SK-N-SH treated with all-trans-retinoic acid at 6 μM for 48 hours (cell line): ENCODE results near the gene FCER1G.

Experiments
- ATAC-seq: fragments of 200-7000 bp; cut with Tn5 transposase; 3 replicates; pipeline ENCODE4 v1.9.1; 2020; ENCODE audit warnings: mild to moderate bottlenecking, moderate library complexity
- BACH2 ChIP-seq: fragments of 250-450 bp; sonication (Bioruptor Pico); IDR thresholded peaks from 2 replicates; pipeline ENCODE4 v1.9.0; 2021; ENCODE audit warnings: mild to moderate bottlenecking, borderline replicate concordance
- CREB5 ChIP-seq: fragments of 250-450 bp; sonication (Bioruptor Pico); IDR thresholded peaks from 2 replicates; pipeline ENCODE4 v1.5.1; 2020; ENCODE audit warnings: low read depth, mild to moderate bottlenecking, moderate library complexity
- CSDC2 ChIP-seq: fragments of 250-450 bp; sonication (Bioruptor Pico); IDR thresholded peaks from 2 replicates; pipeline ENCODE4 v1.5.0; 2020; ENCODE audit warnings: mild to moderate bottlenecking, moderate library complexity
- CSRNP3 ChIP-seq: fragments of 250-450 bp; sonication (Bioruptor Pico); IDR thresholded peaks from 2 replicates; pipeline ENCODE4 v1.5.1; 2021; ENCODE audit warnings: mild to moderate bottlenecking, moderate library complexity
- ESRRG ChIP-seq: fragments of 250-450 bp; sonication (Bioruptor Pico); IDR thresholded peaks from 2 replicates; pipeline ENCODE4 v1.6.1; 2021; ENCODE audit warnings: mild to moderate bottlenecking
- GLIS3 ChIP-seq: fragments of 250-450 bp; sonication (Bioruptor Pico); IDR thresholded peaks from 2 replicates; pipeline ENCODE4 v1.5.0; 2020; ENCODE audit warnings: mild to moderate bottlenecking, moderate library complexity
- ISL1 ChIP-seq: fragments of 250-450 bp; sonication (Bioruptor Pico); IDR thresholded peaks from 2 replicates; pipeline ENCODE4 v2.1.2; 2022; ENCODE audit warnings: mild to moderate bottlenecking, moderate library complexity
- PATZ1 ChIP-seq: fragments of 250-450 bp; sonication (Bioruptor Pico); IDR thresholded peaks from 2 replicates; pipeline ENCODE4 v1.8.0; 2020; ENCODE audit warnings: mild to moderate bottlenecking, moderate library complexity, borderline replicate concordance
- POU6F1 ChIP-seq: fragments of 250-450 bp; sonication (Bioruptor Pico); IDR thresholded peaks from 2 replicates; pipeline ENCODE4 v1.8.0; 2021; ENCODE audit warnings: low read depth, mild to moderate bottlenecking, moderate library complexity, borderline replicate concordance
- RARB ChIP-seq: fragments of 250-450 bp; sonication (Bioruptor Pico); IDR thresholded peaks from 2 replicates; pipeline ENCODE4 v1.8.0; 2021; ENCODE audit warnings: mild to moderate bottlenecking, moderate library complexity
- SNAI2 ChIP-seq: fragments of 250-450 bp; sonication (Bioruptor Pico); IDR thresholded peaks from 2 replicates; pipeline ENCODE4 v1.5.0; 2020; ENCODE audit warnings: mild to moderate bottlenecking, moderate library complexity
- TCF4 ChIP-seq: fragments of 250-450 bp; sonication (Bioruptor Pico); IDR thresholded peaks from 2 replicates; pipeline ENCODE4 v1.8.0; 2021; ENCODE audit warnings: mild to moderate bottlenecking, moderate library complexity, borderline replicate concordance
- TOX ChIP-seq: fragments of 250-450 bp; sonication (Bioruptor Pico); IDR thresholded peaks from 2 replicates; pipeline ENCODE4 v1.8.0; 2021; ENCODE audit warnings: mild to moderate bottlenecking, moderate library complexity, borderline replicate concordance
- TSHZ2 ChIP-seq: fragments of 250-450 bp; sonication (Bioruptor Pico); IDR thresholded peaks from 2 replicates; pipeline ENCODE4 v1.5.0; 2020; ENCODE audit warnings: mild to moderate bottlenecking, moderate library complexity
- ZC3H10 ChIP-seq: fragments of 250-450 bp; sonication (Bioruptor Pico); IDR thresholded peaks from 2 replicates; pipeline ENCODE4 v1.5.1; 2021; ENCODE audit warnings: mild to moderate bottlenecking, moderate library complexity
- ZFP3 ChIP-seq: fragments of 250-450 bp; sonication (Bioruptor Pico); IDR thresholded peaks from 2 replicates; pipeline ENCODE4 v1.5.0; 2020; ENCODE audit warnings: mild to moderate bottlenecking, moderate library complexity
- ZFP30 ChIP-seq: fragments of 450-650 bp; formaldehyde crosslinking; IDR thresholded peaks from 2 replicates; pipeline ENCODE4 v1.5.0; 2022; ENCODE audit warnings: mild to moderate bottlenecking, moderate library complexity
- ZNF565 ChIP-seq: fragments of 450-650 bp; formaldehyde crosslinking; conservative IDR thresholded peaks from 2 replicates; pipeline ENCODE4 v1.5.0; 2020; ENCODE audit warnings: low read depth, mild to moderate bottlenecking, moderate library complexity
- ZNF70 ChIP-seq: fragments of 450-650 bp; formaldehyde crosslinking; IDR thresholded peaks from 2 replicates; pipeline ENCODE4 v1.5.0; 2020; ENCODE audit warnings: mild to moderate bottlenecking, moderate library complexity
- ZNF8 ChIP-seq: fragments of 450-650 bp; formaldehyde crosslinking; IDR thresholded peaks from 2 replicates; pipeline ENCODE4 v1.5.0; 2020; ENCODE audit warnings: mild to moderate bottlenecking, moderate library complexity

Gene FCER1G

GRCh38 chr1:161175771-161176453 is 39.2 kb upstream of the FCER1G start:
- ATAC-seq: no peak
- TF ChIP-seq ZNF565 (CRISPR knock-in tag): no peak
- TF ChIP-seq TOX (CRISPR knock-in tag): no peak

GRCh38 chr1:161176468-161177111 is 38.5 kb upstream of the FCER1G start:
- peak; percentile 44 for ATAC-seq
- no peak for TF ChIP-seq PATZ1
- TF ChIP-seq SNAI2: no peak
- no peak for TF ChIP-seq RARB
- no peak for TF ChIP-seq BACH2 (CRISPR knock-in tag)
- no peak for TF ChIP-seq TCF4 (CRISPR knock-in tag)
- no peak for TF ChIP-seq CSDC2 (CRISPR knock-in tag)
- TF ChIP-seq ZNF8: no peak
- no peak for TF ChIP-seq ESRRG (CRISPR knock-in tag)
- TF ChIP-seq ZC3H10 (CRISPR knock-in tag): no peak
- no peak for TF ChIP-seq CREB5
- no peak for TF ChIP-seq TSHZ2
- TF ChIP-seq ZFP3 (CRISPR knock-in tag): no peak
- no peak for TF ChIP-seq ISL1
- no peak for TF ChIP-seq ZFP30 (CRISPR knock-in tag)
- TF ChIP-seq POU6F1: no peak
- TF ChIP-seq GLIS3 (CRISPR knock-in tag): no peak
- TF ChIP-seq ZNF70 (CRISPR knock-in tag): no peak

- TF ChIP-seq ZFP3 (CRISPR knock-in tag): 0 out of 2 replicates have a peak, but pooled peaks have one; percentile 10
- TF ChIP-seq POU6F1: no peak
- TF ChIP-seq ZFP30 (CRISPR knock-in tag): no peak
- TF ChIP-seq ZNF565 (CRISPR knock-in tag): no peak
- TF ChIP-seq ZNF70 (CRISPR knock-in tag): no peak
- no peak for TF ChIP-seq PATZ1
- TF ChIP-seq CSRNP3 (CRISPR knock-in tag): no peak
- TF ChIP-seq GLIS3 (CRISPR knock-in tag): no peak
- peak; percentile 96 for ATAC-seq
These were observed 37.8 kb upstream of the FCER1G start, which contains the start of gene B4GALT3 for GRCh38 chr1:161177112-161177935. Gene B4GALT3, minus strand, starts transcription at chr1:161177507. Its CDS starts 1,447 bp downstream, at chr1:161176060.
